Astrocyte of the spinal cord (primary cell): ENCODE results near the gene KDM4C.
A peak's percentile ranks its signal among the peaks of the same experiment; 100 is the strongest.
"Not testable (repeated sequence)": the region's sequence is repeated elsewhere in the genome, so short reads cannot be mapped to it uniquely, and the experiment has no call there.

Experiments used
- DNase-seq: peaks from one replicate; pipeline ENCODE4 v3.0.0; 2011; ENCODE audit warnings: low read depth, low spot score
- H3K4me3 ChIP-seq: 2 replicates; pipeline ENCODE4 v1.5.1; 2011; ENCODE audit warnings: low read depth, mild to moderate bottlenecking, low read length, moderate library complexity
- in situ Hi-C: cut with HindIII; loops from 2 replicates; pipeline ENCODE4 v1.10.0; 2017; ENCODE audit warnings: low sequenced_read_pairs
- TF ChIP-seq, protein P1 (sequence below): IDR thresholded peaks from 2 replicates; pipeline ENCODE4 v1.5.1; 2012; ENCODE audit warnings: low read depth, mild to moderate bottlenecking, low read length, inconsistent platforms

Gene KDM4C

DNA sequence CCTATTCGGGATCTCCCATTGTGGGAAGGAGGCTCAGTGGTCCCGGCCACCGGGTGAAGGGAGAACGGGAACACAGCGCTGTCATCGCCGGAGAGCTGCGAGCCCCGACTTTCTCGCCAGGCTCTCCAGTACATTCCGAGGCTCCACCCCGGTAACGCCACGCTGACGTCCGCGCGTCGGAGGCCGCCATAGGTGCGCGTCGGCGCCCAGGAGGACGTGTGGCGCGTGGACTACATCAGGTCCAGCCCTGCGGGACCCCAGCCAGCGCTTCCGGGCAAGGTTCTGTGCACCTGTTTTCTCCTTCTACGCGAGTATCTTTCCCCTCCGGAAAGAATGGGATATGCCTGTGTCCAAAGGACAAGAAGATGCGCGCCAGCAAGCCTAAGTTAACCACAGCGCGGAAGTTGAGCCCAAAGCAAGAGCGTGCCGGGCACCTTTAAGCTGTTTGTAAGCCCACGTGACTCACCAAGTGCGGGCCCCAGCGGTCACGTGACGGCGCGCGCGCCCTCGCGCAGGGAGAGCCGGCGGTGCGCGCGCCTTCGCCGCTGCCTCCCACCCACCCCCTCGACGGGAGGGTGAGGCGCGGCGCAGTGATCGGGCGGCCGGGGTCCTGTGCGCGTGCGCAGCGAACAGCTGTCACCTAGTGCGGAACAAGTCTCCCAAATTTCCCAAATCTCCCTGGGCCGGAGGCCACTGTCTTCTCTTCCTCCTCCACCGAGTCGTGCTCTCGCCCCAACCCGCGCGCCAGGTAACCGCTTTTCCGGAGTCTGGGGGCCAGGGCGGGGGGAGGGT is at the start of gene KDM4C:
KDM4C (plus strand) TSS at position 518 of the 792 bp plus-strand sequence. CDS start 35,016 bp downstream, outside the sequence.
- DNase-seq: peak; percentile 98
- in situ Hi-C loops: no loop called here
- peak within 1 kb of the TSS; percentile 94 for H3K4me3 ChIP-seq
- TF ChIP-seq, protein P1, sequence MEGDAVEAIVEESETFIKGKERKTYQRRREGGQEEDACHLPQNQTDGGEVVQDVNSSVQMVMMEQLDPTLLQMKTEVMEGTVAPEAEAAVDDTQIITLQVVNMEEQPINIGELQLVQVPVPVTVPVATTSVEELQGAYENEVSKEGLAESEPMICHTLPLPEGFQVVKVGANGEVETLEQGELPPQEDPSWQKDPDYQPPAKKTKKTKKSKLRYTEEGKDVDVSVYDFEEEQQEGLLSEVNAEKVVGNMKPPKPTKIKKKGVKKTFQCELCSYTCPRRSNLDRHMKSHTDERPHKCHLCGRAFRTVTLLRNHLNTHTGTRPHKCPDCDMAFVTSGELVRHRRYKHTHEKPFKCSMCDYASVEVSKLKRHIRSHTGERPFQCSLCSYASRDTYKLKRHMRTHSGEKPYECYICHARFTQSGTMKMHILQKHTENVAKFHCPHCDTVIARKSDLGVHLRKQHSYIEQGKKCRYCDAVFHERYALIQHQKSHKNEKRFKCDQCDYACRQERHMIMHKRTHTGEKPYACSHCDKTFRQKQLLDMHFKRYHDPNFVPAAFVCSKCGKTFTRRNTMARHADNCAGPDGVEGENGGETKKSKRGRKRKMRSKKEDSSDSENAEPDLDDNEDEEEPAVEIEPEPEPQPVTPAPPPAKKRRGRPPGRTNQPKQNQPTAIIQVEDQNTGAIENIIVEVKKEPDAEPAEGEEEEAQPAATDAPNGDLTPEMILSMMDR: no peak

DNA sequence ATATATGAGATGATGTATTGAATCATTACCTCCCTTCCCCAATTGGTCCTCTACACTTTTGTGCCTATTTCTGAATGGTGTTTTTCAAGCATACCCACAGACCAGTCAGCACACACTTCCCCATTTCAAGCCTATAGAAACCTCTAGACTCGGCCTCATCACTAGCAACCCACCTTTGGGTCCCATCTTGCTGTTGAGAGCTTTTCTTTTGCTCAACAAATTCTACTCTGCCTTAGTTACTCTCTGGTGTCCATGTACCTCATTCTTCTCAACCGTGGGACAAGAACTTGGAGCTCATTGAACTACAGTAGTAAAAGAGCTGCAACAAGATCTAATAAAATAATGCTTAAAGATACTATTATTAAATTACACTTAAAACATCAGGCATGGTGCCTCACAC is 49.0 kb upstream of the KDM4C start:
- DNase-seq: no peak
- in situ Hi-C loops: no loop called here
- TF ChIP-seq, protein P1: no peak
- no peak overlapping the region for H3K4me3 ChIP-seq

DNA sequence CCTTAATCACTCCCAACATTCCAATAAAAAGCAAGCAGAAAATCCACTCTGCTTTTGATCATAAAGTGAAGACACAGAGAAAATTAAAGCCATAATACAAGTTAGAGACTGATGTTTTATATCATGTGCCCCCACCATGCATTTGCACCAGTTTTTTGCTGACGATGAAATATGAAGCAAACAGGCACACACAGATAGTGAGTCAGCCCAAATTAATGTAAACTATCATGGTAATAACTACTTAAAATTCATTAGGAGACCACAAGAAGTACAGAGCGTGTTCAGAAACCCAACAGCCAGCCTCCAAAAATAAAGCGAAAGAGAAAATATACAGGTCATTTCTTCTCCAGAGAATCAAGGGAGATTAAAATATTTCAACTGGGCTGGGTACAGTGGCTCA is 46.4 kb upstream of the KDM4C start:
- peak; percentile 9 for DNase-seq
- no peak overlapping the region for H3K4me3 ChIP-seq
- TF ChIP-seq, protein P1: no peak
- in situ Hi-C loops: no loop called here

DNA sequence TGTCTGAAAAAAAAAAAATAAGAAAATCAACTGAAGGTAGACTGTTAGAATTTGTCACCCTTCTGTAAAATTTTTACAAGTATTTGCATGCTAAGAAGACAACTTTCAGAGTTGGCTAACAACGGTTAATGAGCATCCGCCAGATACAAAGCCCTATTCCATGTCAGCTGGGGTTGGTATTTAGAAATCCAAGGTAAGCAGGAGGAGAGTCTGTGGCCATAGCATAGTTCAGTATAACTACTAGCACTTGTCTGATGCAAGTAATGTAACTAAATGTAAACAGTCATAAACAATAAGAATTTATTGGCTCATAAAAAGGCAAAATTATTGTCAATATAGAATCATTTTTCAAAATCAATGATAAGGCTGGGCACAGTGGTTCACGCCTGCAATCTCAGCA is 45.7 kb upstream of the KDM4C start:
- DNase-seq: no peak
- no peak overlapping the region for H3K4me3 ChIP-seq
- in situ Hi-C loops: no loop called here
- TF ChIP-seq, protein P1: no peak

DNA sequence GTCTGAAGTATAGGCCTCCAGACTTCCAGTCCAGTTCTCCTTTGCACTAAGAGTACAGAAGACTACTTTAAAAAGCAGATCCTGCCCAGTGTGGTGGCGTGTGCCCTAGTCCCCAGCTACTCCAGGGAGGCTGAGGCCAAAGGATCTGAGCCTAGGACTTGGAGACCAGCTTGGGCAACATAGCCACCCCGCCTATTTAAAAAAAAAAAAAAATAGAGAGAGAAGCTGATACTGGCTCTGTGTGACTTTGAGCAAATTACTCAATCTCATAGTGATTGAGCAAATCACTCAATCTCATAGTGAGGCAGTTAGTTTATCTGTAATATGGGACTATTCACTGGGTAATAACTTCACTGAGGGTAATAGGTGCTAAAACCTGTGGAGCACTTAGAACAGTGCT is 43.6 kb upstream of the KDM4C start:
- DNase-seq: no peak
- in situ Hi-C loops: no loop called here
- TF ChIP-seq, protein P1: no peak
- no peak overlapping the region for H3K4me3 ChIP-seq

DNA sequence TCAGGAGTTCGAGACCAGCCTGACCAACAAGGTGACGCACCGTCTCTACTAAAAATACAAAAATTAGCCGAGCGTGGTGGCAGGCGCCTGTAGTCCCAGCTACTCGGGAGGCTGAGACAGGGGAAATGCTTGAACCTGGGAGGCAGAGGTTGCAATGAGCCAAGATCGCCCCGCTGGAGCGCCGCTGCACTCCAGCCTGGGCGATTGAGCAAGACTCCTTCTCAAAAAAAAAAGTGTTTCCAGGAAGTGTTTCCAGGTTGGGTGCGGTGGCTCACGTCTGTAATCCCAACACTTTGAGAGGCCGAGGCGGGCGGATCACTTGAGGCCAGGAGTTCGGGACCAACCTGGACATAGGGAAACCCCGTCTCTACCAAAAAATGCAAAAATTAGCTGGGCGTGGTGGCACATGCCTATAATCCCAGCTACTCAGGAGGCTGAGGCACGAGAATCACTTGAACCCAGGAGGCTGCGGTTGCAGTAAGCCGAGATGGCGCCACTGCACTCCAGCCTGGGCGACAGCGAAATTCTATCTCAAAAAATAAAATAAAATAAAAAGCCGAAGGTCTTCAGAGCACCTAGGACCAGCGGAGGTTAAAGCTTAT is 42.5 kb upstream of the KDM4C start:
- DNase-seq, in situ Hi-C loops, H3K4me3 ChIP-seq: not testable (repeated sequence)
